K562 (cell line): ENCODE measurements around the gene FOXM1. TPM values are rescaled to one million over a fixed set of nuclear protein-coding genes. Genes with fewer than 3 reads are reported as not detected.

ENCODE experiments used
- ATAC-seq: fragments of 200-7000 bp; cut with Tn5 transposase; 3 replicates; pipeline ENCODE4 v1.9.1; 2020; ENCODE audit warnings: moderate library complexity
- BruUV-seq: library from RNA; stranded (reverse); fragments of 400-500 nt; replicated peaks from 2 replicates; lab custom pipeline; 2021; lab: Mats Ljungman, UMichigan
- CTCF ChIA-PET: fragments of 300-600 bp; formaldehyde crosslinking; extraction: SDS; loops from one replicate; lab custom pipeline; 2021; ENCODE audit warnings: low intra/inter-chr PET ratio; lab: Yijun Ruan, JAX
- POLR2A ChIA-PET: fragments of 300-600, 350-650 bp; sonication (Branson Sonifier 250); formaldehyde crosslinking; extraction: SDS; loops from one replicate; lab custom pipeline; 2021; ENCODE audit warnings: antibody characterized with exemption, inconsistent platforms; lab: Yijun Ruan, JAX
- DNase-seq, 4 experiments: peaks; one replicate each; pipeline versions ENCODE4 v3.0.0 to v3.0.0-alpha.2; 2011 to 2018; ENCODE audit warnings: low spot score in 3 of 4, mixed read lengths in 3 of 4; ENCODE audit errors: extremely low read depth in 1 of 4
- FAIRE-seq: peaks from 2 replicates; lab custom pipeline; 2011; peaks lifted over from hg19 to GRCh38; lab: Jason Lieb, UNC
- H2AFZ ChIP-seq: 2 replicates; pipeline ENCODE4 v1.6.0; 2011; ENCODE audit warnings: low read depth, low read length, control low read depth, inconsistent platforms
- H3K27ac ChIP-seq: fragments of 200-600 bp; 3 replicates; pipeline ENCODE4 v1.8.0; 2011; ENCODE audit warnings: low read depth, mild to moderate bottlenecking, control low read depth, inconsistent platforms, low read length, moderate library complexity, mixed read lengths; ENCODE audit errors: extremely low read depth
- H3K27me3 ChIP-seq, 2 experiments: fragments of 300-600 bp in 1 of 2; 2 replicates in 1 of 2; 3 replicates in 1 of 2; pipeline versions ENCODE4 v1.6.0 to v1.8.0; 2011; ENCODE audit warnings: inconsistent platforms in 2 of 2, low read length in 2 of 2, mild to moderate bottlenecking in 1 of 2, mixed read lengths in 1 of 2, moderate library complexity in 1 of 2; ENCODE audit not compliant: control insufficient read depth in 2 of 2, insufficient read depth in 2 of 2
- H3K36me3 ChIP-seq: fragments of 300-600 bp; 3 replicates; pipeline ENCODE4 v1.8.0; 2011; ENCODE audit warnings: mild to moderate bottlenecking, low read length, inconsistent platforms; ENCODE audit not compliant: control insufficient read depth, insufficient read depth
- H3K4me1 ChIP-seq, 2 experiments: fragments of 200-600 bp in 1 of 2; replicated peaks in 1 of 2; 2 replicates in 1 of 2; 3 replicates in 1 of 2; pipeline versions ENCODE4 v1.5.1 to v1.8.0; 2011; ENCODE audit warnings: inconsistent platforms in 2 of 2, low read length in 2 of 2, mild to moderate bottlenecking in 1 of 2, mixed read lengths in 1 of 2, moderate library complexity in 1 of 2; ENCODE audit not compliant: control insufficient read depth in 2 of 2, insufficient read depth in 2 of 2
- H3K4me2 ChIP-seq: 2 replicates; pipeline ENCODE4 v1.6.1; 2011; ENCODE audit warnings: low read length, control low read depth, inconsistent platforms, mixed read lengths; ENCODE audit not compliant: insufficient read depth
- H3K4me3 ChIP-seq: fragments of 200-600 bp; sonication (generic), shearing (Covaris generic); 2 replicates; pipeline ENCODE4 v1.5.1; 2016; ENCODE audit warnings: control low read depth, inconsistent platforms
- H3K79me2 ChIP-seq: fragments of 200-600 bp; 3 replicates; pipeline ENCODE4 v1.8.0; 2011; ENCODE audit warnings: low read length, inconsistent platforms; ENCODE audit not compliant: control insufficient read depth, insufficient read depth
- H3K9ac ChIP-seq, 2 experiments: 2 replicates each; pipeline versions ENCODE4 v1.6.0 to v1.6.1; 2011; ENCODE audit warnings: low read depth in 2 of 2, low read length in 2 of 2, control low read depth in 1 of 2, inconsistent platforms in 1 of 2, mild to moderate bottlenecking in 1 of 2, mixed read lengths in 1 of 2; ENCODE audit not compliant: insufficient read depth in 1 of 2
- H3K9me1 ChIP-seq: one replicate; pipeline ENCODE4 v1.6.0; 2011; ENCODE audit warnings: inconsistent platforms, mild to moderate bottlenecking, low read length, moderate library complexity; ENCODE audit not compliant: control insufficient read depth, insufficient read depth
- H3K9me3 ChIP-seq: replicated peaks from 2 replicates; pipeline ENCODE4 v1.5.1; 2011; ENCODE audit warnings: low read depth, low read length, inconsistent platforms; ENCODE audit not compliant: control insufficient read depth, insufficient read depth
- H4K20me1 ChIP-seq: replicated peaks from 2 replicates; pipeline ENCODE4 v1.6.1; 2011; ENCODE audit warnings: low read length, inconsistent platforms, mixed read lengths; ENCODE audit not compliant: control insufficient read depth, insufficient read depth
- CEBPZ ChIP-seq: fragments of 150-350 bp; IDR thresholded peaks from 2 replicates; pipeline ENCODE4 v1.6.1; 2014; ENCODE audit warnings: low read depth, mild to moderate bottlenecking, low read length, borderline replicate concordance
- ID3 ChIP-seq, 2 experiments: fragments of 250-450 bp in 1 of 2; fragments of 450-650 bp in 1 of 2; sonication (Bioruptor Pico) in 1 of 2; IDR thresholded peaks; 2 replicates each; pipeline versions ENCODE4 v1.6.1 to v1.8.0; 2016 to 2021; ENCODE audit warnings: mild to moderate bottlenecking in 2 of 2, moderate library complexity in 2 of 2, missing compliant biosample characterization in 1 of 2, missing genetic modification characterization in 1 of 2
- SIN3B ChIP-seq: fragments of 450-650 bp; IDR thresholded peaks from 2 replicates; pipeline ENCODE4 v1.6.1; 2017; ENCODE audit warnings: low read depth, mild to moderate bottlenecking, moderate library complexity
- SIX5 ChIP-seq, 2 experiments: IDR thresholded peaks; 2 replicates each; pipeline ENCODE4 v1.6.1; 2011; ENCODE audit warnings: low read length in 2 of 2, borderline replicate concordance in 1 of 2, low read depth in 1 of 2, mild to moderate bottlenecking in 1 of 2, moderate library complexity in 1 of 2; ENCODE audit not compliant: insufficient read depth in 1 of 2
- SMAD2 ChIP-seq: fragments of 150-350 bp; IDR thresholded peaks from 2 replicates; pipeline ENCODE4 v1.6.1; 2014; ENCODE audit warnings: low read depth, mild to moderate bottlenecking, low read length
- ZBED1 ChIP-seq: IDR thresholded peaks from 2 replicates; pipeline ENCODE4 v1.6.1; 2014
- ZNF121 ChIP-seq: sonication (generic); formaldehyde crosslinking; conservative IDR thresholded peaks from 2 replicates; pipeline ENCODE4 v1.8.0; 2022; ENCODE audit warnings: missing genetic modification reagents
- whole genome bisulfite sequencing: fragments of 100-300 bp; shearing (Covaris generic); methylation state at CpG from one replicate; pipeline ENCODE4 v1.1.6; 2016; ENCODE audit warnings: low coverage, mixed read lengths; ENCODE audit not compliant: insufficient coverage; ENCODE audit errors: missing lambda C conversion rate; 5-methylcytosine and 5-hydroxymethylcytosine counted together
- in situ Hi-C: fragments of 300-500 bp; cut with MboI; formaldehyde crosslinking; loops from 4 replicates; pipeline ENCODE4 v1.15.0; 2018; ENCODE audit warnings: inconsistent platforms, mixed read lengths
- intact Hi-C: fragments of 100-400 bp; cut with micrococcal nuclease; formaldehyde crosslinking; loops from 2 replicates; pipeline ENCODE4 v1.14.2; 2022
- polyA plus RNA-seq, 8 experiments: library from polyadenylated mRNA; depleted of rRNA in 4 of 8; stranded (reverse) in 5 of 8; unstranded in 3 of 8; fragments of >200 nt; fragmentation: Nextera tagmentation in 2 of 8; fragmentation: Illumina TruSeq in 1 of 8; extraction: Ambion mirVana in 2 of 8; extraction: Trizol in 1 of 8; gene quantifications; 2 replicates each; pipeline versions ENCODE4 v1.2.1 to v1.2.3, GENCODE V29; 2011 to 2014; ENCODE audit warnings: inconsistent platforms in 1 of 8, missing spikeins in 1 of 8
- total RNA-seq, 7 experiments: library from RNA; depleted of rRNA in 6 of 7; stranded (reverse); fragments of >200 nt in 6 of 7; fragmentation: Illumina TruSeq in 2 of 7; extraction: Trizol in 2 of 7; gene quantifications; 2 replicates each; pipeline versions ENCODE4 v1.2.1 to v1.2.3, GENCODE V29; 2011 to 2021; ENCODE audit warnings: low replicate concordance in 1 of 7

FOXM1 gene
- total and polyA plus RNA-seq, 9 of the 15 experiments (the other 6 are each of a cell fraction or from before 2014, with no cell fraction given) = 8.9 to 46.9 (median 17.2) TPM

- H2AFZ ChIP-seq = no peak overlapping the region
- FAIRE-seq (no peak), ATAC-seq (no peak), DNase-seq (no peak)
- in situ Hi-C loops (no loop called here), intact Hi-C loops (no loop called here)
- no peaks in the 10 kb centered on the region for H3K36me3 ChIP-seq
- no peaks in the 10 kb centered on the region for H3K79me2 ChIP-seq
- H3K27me3 ChIP-seq = no peaks in the 10 kb centered on the region
- no peak overlapping the region for H3K27ac ChIP-seq
- no TSS peak for BruUV-seq
- H3K4me1 ChIP-seq = peaks cover 0 to 5% of the 10 kb centered on the region in 2 experiments; a peak in 2 of 5 replicates
- no peak overlapping the region for H3K4me3 ChIP-seq
- no peak overlapping the region for H3K4me2 ChIP-seq
- no peak for TF ChIP-seq SMAD2
- TF ChIP-seq ZBED1 = no peak
- no peak for TF ChIP-seq SIX5 (IDR thresholded peaks at IDR 0.05; ENCODE audit: borderline replicate concordance in 1 of 2, insufficient read depth in 1 of 2, low read depth in 1 of 2, low read length in 2 of 2)
- no peak for TF ChIP-seq ID3 (CRISPR knock-in tag; IDR thresholded peaks at IDR 0.05)
- no peak for TF ChIP-seq ID3 (tag; IDR thresholded peaks at IDR 0.05)
- no peak for TF ChIP-seq SIN3B
- TF ChIP-seq ZNF121 (CRISPR knock-in tag) = no peak
- no peak for TF ChIP-seq CEBPZ
- POLR2A ChIA-PET = interaction anchor here (0.6 to 1.9 kb wide), 4 partner anchors 10 to 32 kb away, joined by 3 to 5 read pairs (median 3); partner anchors contain the start of gene TULP3
- WGBS = 63% methylated on average over 7 of the region's 8 CpGs
- H3K9ac ChIP-seq = no peak overlapping the region
- CTCF ChIA-PET = no interaction called here
- H3K9me3 ChIP-seq = no peaks in the 10 kb centered on the region
- H3K9me1 ChIP-seq = no peaks in the 10 kb centered on the region
- H4K20me1 ChIP-seq = no peaks in the 10 kb centered on the region
Observed at GRCh38 chr12:2900642-2901041, 23.7 kb upstream of the FOXM1 start.
